ENCODE data around the gene FOXL2.
"Not testable (repeated sequence)": the region's sequence is repeated elsewhere in the genome, so short reads cannot be mapped to it uniquely, and the experiment has no call there.

Gene FOXL2

GRCh38 chr3:138933981-138934691 lies 12.8 kb downstream of the FOXL2 start:
- DNase-seq: no peak

- DNase-seq: no peak
Observed at GRCh38 chr3:138933068-138933668, 13.8 kb downstream of the FOXL2 start.

GRCh38 chr3:138928727-138929372 lies 18.1 kb downstream of the FOXL2 start:
- no peak for DNase-seq

- peak in 47 of 56 donors; percentile 2 to 89 (median 47) for DNase-seq
Observed at GRCh38 chr3:138923531-138923994, 23.4 kb downstream of the FOXL2 start.

GRCh38 chr3:138922400-138922799 lies 24.5 kb downstream of the FOXL2 start:
- not testable (repeated sequence) for DNase-seq

- DNase-seq: no peak
Observed at GRCh38 chr3:138921316-138922292, 25.3 kb downstream of the FOXL2 start.

GRCh38 chr3:138919325-138919724 lies 27.6 kb downstream of the FOXL2 start:
- DNase-seq: no peak

- DNase-seq: no peak
Observed at GRCh38 chr3:138916824-138917223, 30.1 kb downstream of the FOXL2 start.

- DNase-seq: peak; percentile 13 to 93 (median 74)
Observed at GRCh38 chr3:138915503-138916498, 31.1 kb downstream of the FOXL2 start.

- no peak for DNase-seq
Observed at GRCh38 chr3:138914870-138915502, 32.0 kb downstream of the FOXL2 start.

GRCh38 chr3:138913766-138914165 lies 33.2 kb downstream of the FOXL2 start:
- no peak for DNase-seq

GRCh38 chr3:138912237-138912636 lies 34.7 kb downstream of the FOXL2 start:
- no peak for DNase-seq

GRCh38 chr3:138911621-138912020 lies 35.3 kb downstream of the FOXL2 start:
- no peak for DNase-seq

GRCh38 chr3:138909904-138910303 lies 37.0 kb downstream of the FOXL2 start:
- DNase-seq: no peak

GRCh38 chr3:138908846-138909245 lies 38.1 kb downstream of the FOXL2 start:
- no peak for DNase-seq

GRCh38 chr3:138907539-138907938 lies 39.4 kb downstream of the FOXL2 start:
- DNase-seq: no peak

- no peak for DNase-seq
Observed at GRCh38 chr3:138902171-138902570, 44.8 kb downstream of the FOXL2 start.

- DNase-seq: no peak
Observed at GRCh38 chr3:138901567-138901966, 45.4 kb downstream of the FOXL2 start.

- no peak for DNase-seq
Observed at GRCh38 chr3:138899351-138899991, 47.5 kb downstream of the FOXL2 start.

Measured in nucleus accumbens (tissue), 56 donors.